Mucosa of rectum (tissue), 2 donors: ENCODE results near the gene HYDIN.
"Not testable (repeated sequence)": the region's sequence is repeated elsewhere in the genome, so short reads cannot be mapped to it uniquely, and the experiment has no call there.

Source experiments
- H3K27ac ChIP-seq, 2 donors: one replicate each; pipeline ENCODE4 v1.7.0; 2013; ENCODE audit warnings: inconsistent platforms in 2 of 2, low read depth in 2 of 2, low read length in 2 of 2
- H3K27me3 ChIP-seq, 2 donors: one replicate each; pipeline ENCODE4 v1.7.0; 2013; ENCODE audit warnings: low read length in 2 of 2; ENCODE audit not compliant: control insufficient read depth in 2 of 2, insufficient read depth in 2 of 2
- H3K36me3 ChIP-seq, 2 donors: one replicate each; pipeline ENCODE4 v1.7.0; 2013; ENCODE audit warnings: low read length in 2 of 2; ENCODE audit not compliant: control insufficient read depth in 2 of 2, insufficient read depth in 2 of 2
- H3K4me1 ChIP-seq, 2 donors: one replicate each; pipeline ENCODE4 v1.7.0; 2013; ENCODE audit warnings: low read length in 2 of 2, mild to moderate bottlenecking in 1 of 2; ENCODE audit not compliant: control insufficient read depth in 2 of 2, insufficient read depth in 2 of 2
- H3K4me3 ChIP-seq, 2 donors: one replicate each; pipeline ENCODE4 v1.7.0; 2013; ENCODE audit warnings: low read length in 2 of 2
- H3K9ac ChIP-seq, 2 donors: one replicate each; pipeline ENCODE4 v1.7.0; 2013; ENCODE audit warnings: low read length in 2 of 2, low read depth in 1 of 2, mild to moderate bottlenecking in 1 of 2
- H3K9me3 ChIP-seq, 2 donors: one replicate each; pipeline ENCODE4 v1.7.0; 2013; ENCODE audit warnings: low read length in 2 of 2; ENCODE audit not compliant: control insufficient read depth in 2 of 2
- donor health status: healthy.
- donor health status: Normal muscosa, but diverticular disease.

The HYDIN gene

DNA sequence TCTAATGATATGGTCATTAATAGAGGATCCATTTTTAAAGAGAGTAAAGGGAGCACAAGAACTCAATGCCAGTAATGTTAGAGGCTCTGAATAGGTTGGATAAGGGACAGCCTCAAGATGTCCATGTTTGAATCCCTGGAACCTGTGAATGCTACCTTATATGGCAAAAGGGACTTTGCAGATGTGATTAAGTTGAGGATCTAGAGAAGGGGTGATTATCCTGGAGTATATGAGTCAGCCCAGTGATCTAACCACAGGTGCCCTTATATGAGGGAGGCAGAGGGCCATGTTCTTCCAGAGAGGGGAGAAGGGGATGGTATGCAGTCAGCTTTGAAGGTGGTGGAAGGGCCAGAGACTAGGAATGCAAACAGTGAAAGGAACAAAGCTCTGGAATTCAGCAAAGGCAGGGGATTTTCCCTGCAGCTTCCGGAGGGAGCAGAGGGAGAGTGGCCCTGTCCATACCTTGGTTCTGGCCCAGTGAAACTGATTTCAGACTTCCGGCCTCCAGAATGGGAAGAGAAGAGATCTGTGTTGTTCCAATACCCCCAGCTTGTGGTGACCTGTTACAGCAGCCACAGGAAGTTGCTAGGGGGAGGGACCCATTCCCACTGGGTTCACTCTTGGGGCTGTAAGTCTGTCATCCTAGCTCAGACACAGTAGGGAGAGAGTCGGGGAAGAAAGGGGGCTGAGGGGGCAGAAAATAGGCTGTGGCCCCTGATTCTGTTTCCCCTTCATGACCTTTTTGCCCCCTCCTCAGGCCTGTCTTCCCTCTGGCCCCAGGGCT lies 220.9 kb downstream of the HYDIN start:
- H3K9ac ChIP-seq, H3K27me3 ChIP-seq, H3K4me1 ChIP-seq, H3K9me3 ChIP-seq, H3K36me3 ChIP-seq, H3K4me3 ChIP-seq, H3K27ac ChIP-seq: not testable (repeated sequence)

DNA sequence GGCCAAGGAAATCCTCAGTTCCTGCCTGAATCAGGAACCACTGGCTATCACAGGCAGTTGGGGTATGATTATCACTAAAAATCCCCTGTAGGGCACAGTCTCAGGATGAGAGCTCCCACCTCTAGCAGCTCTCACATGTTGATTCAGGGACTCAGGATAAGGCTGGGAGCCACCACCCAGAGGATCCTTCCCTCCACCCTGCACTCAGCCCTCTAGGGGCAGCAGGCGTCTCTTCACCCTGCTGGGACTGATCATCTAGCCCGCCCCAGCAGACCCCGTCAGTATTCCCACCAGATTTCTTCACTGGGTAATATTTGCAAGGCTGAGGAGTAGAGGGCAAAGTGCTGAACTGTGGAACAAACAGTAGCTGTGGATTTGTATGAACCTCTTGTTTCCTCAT lies 224.0 kb downstream of the HYDIN start:
- H3K9ac ChIP-seq, H3K27ac ChIP-seq, H3K4me3 ChIP-seq, H3K4me1 ChIP-seq, H3K36me3 ChIP-seq, H3K27me3 ChIP-seq, H3K9me3 ChIP-seq: not testable (repeated sequence)

DNA sequence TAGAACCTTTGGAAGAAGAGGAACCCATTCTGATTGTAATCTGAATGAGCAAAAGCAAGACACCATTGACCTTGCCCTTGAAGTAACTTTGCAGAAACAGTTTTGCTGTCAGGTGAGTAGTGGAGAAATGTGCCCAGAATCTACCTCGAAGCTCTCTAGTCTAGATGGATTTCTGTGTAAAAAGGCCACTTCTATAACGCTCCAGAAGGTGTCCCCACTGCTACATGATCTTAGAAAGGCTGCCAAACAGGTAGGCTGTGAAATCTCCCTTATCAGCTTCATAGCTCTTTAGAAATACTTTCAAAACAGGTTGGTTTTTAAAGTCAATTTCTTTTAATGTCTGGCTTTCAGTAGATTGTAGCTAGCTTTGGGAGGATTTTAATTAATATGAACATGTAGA lies 230.8 kb downstream of the HYDIN start:
- H3K36me3 ChIP-seq, H3K4me3 ChIP-seq, H3K4me1 ChIP-seq, H3K9me3 ChIP-seq, H3K27me3 ChIP-seq, H3K9ac ChIP-seq, H3K27ac ChIP-seq: not testable (repeated sequence)

DNA sequence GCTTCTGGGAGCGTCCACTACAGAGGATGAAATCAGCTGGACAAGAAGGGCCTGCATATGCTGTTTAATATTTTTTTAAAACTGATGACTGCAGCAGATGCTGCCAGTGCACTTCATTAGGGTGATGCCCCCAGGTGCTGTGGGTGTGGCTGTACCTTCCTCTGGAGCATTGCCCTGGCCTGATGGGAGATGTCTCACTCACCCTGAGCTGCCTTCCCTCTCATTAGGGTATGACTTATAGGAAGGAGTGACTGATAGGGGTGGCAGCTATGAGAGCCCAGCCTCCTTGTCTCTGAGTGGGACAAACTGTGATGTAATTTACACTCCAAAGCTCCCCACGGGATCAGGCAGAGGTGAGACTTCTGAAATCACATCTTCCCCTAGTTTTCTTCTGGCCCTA lies 234.7 kb downstream of the HYDIN start:
- H3K27me3 ChIP-seq, H3K4me1 ChIP-seq, H3K4me3 ChIP-seq, H3K36me3 ChIP-seq, H3K27ac ChIP-seq, H3K9ac ChIP-seq, H3K9me3 ChIP-seq: not testable (repeated sequence)

DNA sequence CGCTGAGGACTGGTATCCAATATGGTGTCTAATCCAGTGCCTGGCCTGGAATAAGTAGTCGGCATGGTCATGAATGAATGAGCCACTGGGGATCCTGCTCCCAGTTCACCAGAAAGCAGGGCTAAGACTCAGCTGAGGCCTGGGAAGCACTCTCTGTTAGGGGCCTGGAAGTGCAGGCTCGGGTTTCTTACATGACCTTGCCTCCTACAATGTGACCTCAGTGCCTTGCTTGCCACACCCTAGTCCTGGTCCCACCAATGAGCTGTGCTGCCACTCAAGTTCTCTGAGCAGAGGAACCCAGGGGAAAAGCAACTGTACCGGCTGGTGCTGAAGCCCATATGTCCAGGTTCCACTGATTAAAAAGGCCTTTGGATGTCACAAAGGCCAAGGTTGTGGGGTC lies 238.0 kb downstream of the HYDIN start:
- H3K9me3 ChIP-seq, H3K4me3 ChIP-seq: not testable (repeated sequence)

DNA sequence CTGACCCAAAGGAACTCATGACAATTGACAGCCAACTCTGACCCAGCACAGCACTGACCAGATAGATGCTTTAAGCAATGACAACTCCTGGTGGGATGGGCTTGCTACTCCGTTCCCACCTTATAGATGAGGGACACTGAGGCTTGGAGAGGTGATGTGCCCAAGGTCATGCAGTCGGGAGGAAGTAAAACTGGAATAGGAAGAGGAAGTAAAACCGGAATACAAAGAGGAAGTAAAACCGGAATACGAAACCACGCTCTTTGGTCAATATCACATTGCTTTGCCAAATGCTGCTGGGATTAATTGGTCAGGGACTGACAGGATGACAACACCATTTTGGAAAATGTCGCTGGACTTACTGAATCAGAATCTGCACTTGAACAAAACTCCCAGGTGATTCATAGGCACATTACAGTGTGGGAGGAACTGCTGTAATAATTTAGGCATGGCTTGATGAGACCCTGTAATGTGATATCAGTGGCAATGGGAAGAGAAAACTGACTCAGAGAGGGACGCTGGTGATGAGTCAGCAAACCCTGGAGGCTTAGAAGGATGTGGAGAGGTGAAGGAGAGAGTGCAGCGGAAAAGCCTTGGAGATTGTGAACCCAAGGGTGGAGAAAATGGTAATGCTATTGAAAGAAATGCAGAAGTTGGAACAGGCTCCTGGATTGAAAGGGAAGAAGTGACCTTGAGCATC lies 243.4 kb downstream of the HYDIN start:
- H3K27me3 ChIP-seq, H3K36me3 ChIP-seq, H3K4me1 ChIP-seq, H3K9me3 ChIP-seq, H3K27ac ChIP-seq, H3K9ac ChIP-seq, H3K4me3 ChIP-seq: not testable (repeated sequence)

More for the DNA sequence above, 238.0 kb downstream of the HYDIN start:
- H3K9ac ChIP-seq, H3K27me3 ChIP-seq, H3K4me1 ChIP-seq, H3K27ac ChIP-seq, H3K36me3 ChIP-seq: not testable (repeated sequence)

DNA sequence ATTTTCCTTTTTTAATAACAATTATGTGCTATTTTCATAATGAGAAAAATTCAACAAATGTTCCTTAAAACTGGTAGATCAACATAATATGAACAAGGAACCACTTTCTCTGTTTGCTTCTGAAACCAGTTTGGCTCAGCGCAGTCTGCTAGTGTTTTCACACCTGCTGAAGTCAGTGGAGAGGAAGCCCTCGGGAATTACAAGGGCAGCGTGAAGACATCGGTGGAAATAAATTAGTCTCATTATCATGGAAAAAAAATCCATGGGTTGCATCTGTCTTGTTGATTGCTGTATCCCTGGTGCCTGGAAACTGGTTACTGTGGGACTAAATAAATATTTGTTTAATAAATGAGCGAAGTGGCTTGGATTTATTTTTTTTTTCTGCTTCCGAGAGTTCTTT lies 245.8 kb downstream of the HYDIN start:
- not testable (repeated sequence) for H3K36me3 ChIP-seq, H3K9ac ChIP-seq, H3K4me1 ChIP-seq

DNA sequence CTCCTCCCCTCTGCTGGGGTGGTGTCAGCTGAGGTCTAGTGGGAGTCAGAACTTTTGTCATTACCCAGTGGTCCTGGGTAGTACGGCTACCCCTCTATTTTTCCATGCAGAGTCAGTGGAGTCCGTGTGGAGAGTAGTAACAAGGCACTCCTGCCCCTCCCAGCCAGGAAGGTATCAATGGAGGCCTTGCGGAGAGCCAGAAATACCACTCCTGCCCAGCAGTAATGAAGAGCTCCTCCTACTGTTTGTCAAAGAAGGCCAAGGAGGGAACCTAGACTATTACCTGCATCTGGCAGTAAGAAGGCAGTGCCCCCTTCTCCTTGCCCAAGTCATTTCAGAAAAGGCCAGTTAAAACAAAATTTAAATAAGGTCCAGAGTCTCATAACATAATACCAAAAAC lies 262.2 kb downstream of the HYDIN start:
- H3K36me3 ChIP-seq, H3K9me3 ChIP-seq, H3K27me3 ChIP-seq, H3K9ac ChIP-seq, H3K27ac ChIP-seq, H3K4me1 ChIP-seq, H3K4me3 ChIP-seq: not testable (repeated sequence)

More for the DNA sequence above, 245.8 kb downstream of the HYDIN start:
- not testable (repeated sequence) for H3K4me3 ChIP-seq, H3K27me3 ChIP-seq, H3K27ac ChIP-seq, H3K9me3 ChIP-seq

DNA sequence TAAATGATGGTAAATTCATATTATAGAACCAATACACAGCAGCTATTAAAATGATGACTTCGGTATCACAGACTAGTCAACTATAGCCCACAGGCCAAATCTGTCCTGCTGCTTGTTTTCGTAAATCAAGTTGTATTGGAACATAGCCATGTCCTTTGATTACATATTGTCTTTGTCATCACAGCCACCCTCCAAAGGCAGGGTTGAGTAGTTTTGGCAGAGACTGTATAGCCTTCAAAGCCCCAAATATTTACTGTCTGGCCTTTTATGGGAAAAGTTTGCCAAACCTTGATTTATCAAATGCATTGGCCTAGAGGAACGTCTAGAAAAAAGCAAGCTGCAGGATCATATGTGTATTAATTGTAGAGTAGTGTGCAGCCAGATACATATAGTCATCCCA lies 270.4 kb downstream of the HYDIN start:
- H3K9me3 ChIP-seq, H3K4me1 ChIP-seq, H3K27ac ChIP-seq, H3K4me3 ChIP-seq, H3K9ac ChIP-seq, H3K27me3 ChIP-seq, H3K36me3 ChIP-seq: not testable (repeated sequence)

DNA sequence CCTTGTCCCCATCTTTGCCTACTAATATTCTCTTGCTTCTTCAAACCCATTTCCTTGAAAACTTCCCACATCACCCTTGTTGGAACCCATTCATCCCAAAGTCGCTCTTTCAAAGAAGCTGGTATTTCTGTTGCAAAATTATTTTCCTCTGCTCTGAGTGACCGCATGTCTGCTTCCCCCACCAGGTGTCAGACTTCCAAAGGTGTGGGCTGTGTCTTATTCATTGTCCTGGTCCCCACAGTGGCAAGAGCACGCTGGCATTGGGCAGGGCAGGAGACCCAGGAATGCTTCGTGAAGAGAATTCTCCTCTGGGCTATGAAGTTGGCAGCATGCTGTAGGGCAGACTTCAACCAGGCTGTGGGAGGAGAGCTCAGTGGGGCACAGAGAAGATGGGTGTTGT lies 275.6 kb downstream of the HYDIN start:
- not testable (repeated sequence) for H3K4me3 ChIP-seq, H3K36me3 ChIP-seq, H3K27ac ChIP-seq, H3K9ac ChIP-seq, H3K27me3 ChIP-seq, H3K9me3 ChIP-seq, H3K4me1 ChIP-seq
